ENCODE data around the gene MEGF8.
A peak's percentile ranks its signal among the peaks of the same experiment; 100 is the strongest.

The MEGF8 gene

DNA sequence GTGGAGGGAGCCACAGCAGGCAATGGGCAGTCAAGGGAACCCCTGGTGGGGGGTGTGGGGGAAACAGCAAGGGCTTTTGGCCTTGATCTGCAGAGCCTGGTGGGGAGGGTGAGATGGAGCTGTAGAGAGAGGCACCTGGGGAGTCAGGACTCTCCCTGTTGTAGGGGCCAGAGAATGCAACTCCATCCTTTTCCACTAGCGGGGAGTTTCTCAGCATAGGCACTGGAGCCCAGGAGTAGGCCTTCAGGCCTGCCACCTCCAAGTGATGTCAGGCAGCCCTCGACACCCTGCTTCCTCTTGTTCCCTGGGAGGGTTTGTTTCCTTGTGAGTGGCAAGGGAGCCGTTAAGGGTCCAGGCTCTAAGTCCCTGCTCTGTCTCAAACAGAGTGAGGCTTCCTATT is 25.0 kb downstream of the MEGF8 start:
- H3K9me3 ChIP-seq, result no peaks in the 10 kb centered on the region
- H3K4me2 ChIP-seq, result no peak overlapping the region
- TF ChIP-seq Cebpa-rat (IDR thresholded peaks at IDR 0.05), result no peak
- H4K20me1 ChIP-seq, result no peaks in the 10 kb centered on the region
- H3K27me3 ChIP-seq, result no peaks in the 10 kb centered on the region
- no peak overlapping the region for H3K9ac ChIP-seq
- H3K27ac ChIP-seq, result no peak overlapping the region
- H3K4me3 ChIP-seq, result no peak overlapping the region
- H3K36me3 ChIP-seq, result peaks cover 70% of the 10 kb centered on the region
- peaks cover 17% of the 10 kb centered on the region for H3K4me1 ChIP-seq

DNA sequence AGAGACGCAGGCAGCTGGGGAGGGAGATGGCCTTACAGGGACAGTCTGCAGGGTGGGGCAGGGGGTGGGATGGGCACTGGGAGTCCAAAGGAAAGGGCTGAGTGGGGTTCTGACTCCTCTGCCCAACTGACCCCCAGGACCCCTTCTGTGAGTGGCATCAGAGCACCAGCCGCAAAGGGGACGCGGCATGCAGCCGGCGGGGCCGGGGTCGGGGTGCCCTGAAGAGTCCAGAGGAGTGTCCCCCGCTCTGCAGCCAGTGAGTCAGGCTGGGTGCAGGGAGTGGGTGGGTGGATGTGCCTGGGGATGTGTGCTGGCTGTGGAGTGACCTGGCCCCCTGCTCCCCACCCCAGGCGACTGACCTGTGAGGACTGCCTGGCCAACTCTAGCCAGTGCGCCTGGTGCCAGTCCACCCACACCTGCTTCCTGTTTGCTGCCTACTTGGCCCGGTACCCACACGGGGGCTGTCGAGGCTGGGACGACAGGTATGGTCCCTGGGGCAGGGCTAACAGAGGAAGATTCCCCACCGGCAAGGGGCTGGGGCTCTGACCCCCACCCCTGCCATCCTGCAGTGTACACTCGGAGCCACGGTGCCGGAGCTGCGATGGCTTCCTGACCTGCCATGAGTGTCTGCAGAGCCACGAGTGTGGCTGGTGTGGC is 25.8 kb downstream of the MEGF8 start:
- TF ChIP-seq Cebpa-rat (IDR thresholded peaks at IDR 0.05), result no peak
- Histone ChIP-seq H3K4me2 (no peak overlapping the region), H3K4me3 (no peak overlapping the region), H3K4me1 (peaks cover 17% of the 10 kb centered on the region), H4K20me1 (no peaks in the 10 kb centered on the region), H3K9ac (no peak overlapping the region), H3K27me3 (no peaks in the 10 kb centered on the region), H3K27ac (no peak overlapping the region), H3K36me3 (peaks cover 71% of the 10 kb centered on the region), H3K9me3 (no peaks in the 10 kb centered on the region)

DNA sequence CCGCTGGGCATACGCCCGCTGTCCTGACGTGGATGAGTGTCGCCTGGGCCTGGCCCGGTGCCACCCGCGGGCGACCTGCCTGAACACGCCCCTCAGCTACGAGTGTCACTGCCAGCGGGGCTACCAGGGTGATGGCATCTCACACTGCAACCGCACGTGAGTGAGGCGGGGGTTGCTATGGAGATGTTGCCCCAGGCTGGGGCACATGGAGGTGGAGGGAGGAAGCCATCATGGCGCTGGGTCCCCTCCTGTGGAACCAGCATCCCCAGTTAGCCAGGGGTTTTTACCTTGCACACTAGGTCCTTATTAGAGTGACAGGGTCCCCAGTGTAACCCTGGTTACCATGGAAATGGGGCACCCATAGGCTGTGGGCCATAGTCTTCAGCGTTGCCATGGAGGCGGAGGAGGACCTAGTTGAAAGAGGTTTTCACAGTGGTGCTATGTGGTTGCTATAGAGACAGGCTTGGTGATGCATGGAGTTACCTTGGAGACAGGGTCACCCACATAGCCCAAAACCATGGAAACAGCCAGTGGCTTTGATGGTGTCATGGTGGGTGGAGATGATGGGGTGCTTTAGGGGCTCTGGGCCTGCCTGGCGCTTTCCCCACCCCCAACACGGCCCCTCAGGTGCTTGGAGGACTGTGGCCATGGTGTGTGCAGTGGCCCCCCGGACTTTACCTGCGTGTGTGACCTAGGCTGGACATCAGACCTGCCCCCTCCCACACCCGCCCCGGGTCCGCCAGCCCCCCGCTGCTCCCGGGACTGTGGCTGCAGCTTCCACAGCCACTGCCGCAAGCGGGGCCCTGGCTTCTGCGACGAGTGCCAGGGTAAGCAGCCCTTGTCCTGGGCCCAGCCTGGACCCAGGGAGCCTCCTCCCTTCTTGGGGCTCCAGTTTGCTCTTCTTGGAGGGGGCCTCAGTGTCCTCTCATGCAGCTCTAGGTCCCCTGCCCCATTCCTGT is 27.1 kb downstream of the MEGF8 start:
- H3K9ac ChIP-seq, result no peak overlapping the region
- H4K20me1 ChIP-seq, result no peaks in the 10 kb centered on the region
- H3K36me3 ChIP-seq, result peaks cover 75% of the 10 kb centered on the region
- peaks cover 17% of the 10 kb centered on the region for H3K4me1 ChIP-seq
- H3K9me3 ChIP-seq, result no peaks in the 10 kb centered on the region
- H3K4me2 ChIP-seq, result peak overlapping the region; percentile 39
- H3K27ac ChIP-seq, result 0 out of 2 replicates have a peak overlapping the region, but pooled peaks have one; percentile 2
- no peak overlapping the region for H3K4me3 ChIP-seq
- H3K27me3 ChIP-seq, result no peaks in the 10 kb centered on the region
- TF ChIP-seq Cebpa-rat (IDR thresholded peaks at IDR 0.05), result no peak

DNA sequence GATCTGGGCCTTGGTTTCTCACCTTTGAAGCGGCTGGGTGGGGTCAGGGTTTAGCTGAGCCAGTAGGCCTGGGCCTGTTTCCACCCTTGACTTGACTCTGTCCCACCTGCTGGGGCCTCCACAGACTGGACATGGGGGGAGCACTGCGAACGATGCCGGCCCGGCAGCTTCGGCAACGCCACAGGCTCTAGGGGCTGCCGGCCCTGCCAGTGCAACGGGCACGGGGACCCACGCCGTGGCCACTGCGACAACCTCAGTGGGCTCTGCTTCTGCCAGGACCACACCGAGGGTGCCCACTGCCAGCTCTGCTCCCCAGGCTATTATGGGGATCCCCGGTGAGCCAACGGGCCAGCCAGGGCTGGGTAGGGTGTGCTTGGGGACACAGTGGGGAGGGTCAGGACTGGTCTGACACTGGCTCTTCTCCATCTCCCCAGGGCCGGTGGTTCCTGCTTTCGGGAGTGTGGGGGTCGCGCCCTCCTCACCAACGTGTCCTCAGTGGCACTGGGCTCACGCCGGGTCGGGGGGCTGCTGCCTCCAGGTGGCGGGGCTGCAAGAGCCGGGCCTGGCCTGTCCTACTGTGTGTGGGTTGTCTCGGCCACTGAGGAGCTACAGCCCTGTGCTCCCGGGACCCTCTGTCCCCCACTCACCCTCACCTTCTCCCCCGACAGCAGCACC is 28.0 kb downstream of the MEGF8 start:
- Histone ChIP-seq H3K9me3 (no peaks in the 10 kb centered on the region), H3K9ac (no peak overlapping the region), H3K4me2 (peak overlapping the region; percentile 39), H3K4me3 (no peak overlapping the region), H3K36me3 (peaks cover 75% of the 10 kb centered on the region), H4K20me1 (no peaks in the 10 kb centered on the region), H3K27me3 (no peaks in the 10 kb centered on the region), H3K4me1 (peaks cover 17% of the 10 kb centered on the region), H3K27ac (0 out of 2 replicates have a peak overlapping the region, but pooled peaks have one; percentile 2)
- no peak for TF ChIP-seq Cebpa-rat (IDR thresholded peaks at IDR 0.05)

DNA sequence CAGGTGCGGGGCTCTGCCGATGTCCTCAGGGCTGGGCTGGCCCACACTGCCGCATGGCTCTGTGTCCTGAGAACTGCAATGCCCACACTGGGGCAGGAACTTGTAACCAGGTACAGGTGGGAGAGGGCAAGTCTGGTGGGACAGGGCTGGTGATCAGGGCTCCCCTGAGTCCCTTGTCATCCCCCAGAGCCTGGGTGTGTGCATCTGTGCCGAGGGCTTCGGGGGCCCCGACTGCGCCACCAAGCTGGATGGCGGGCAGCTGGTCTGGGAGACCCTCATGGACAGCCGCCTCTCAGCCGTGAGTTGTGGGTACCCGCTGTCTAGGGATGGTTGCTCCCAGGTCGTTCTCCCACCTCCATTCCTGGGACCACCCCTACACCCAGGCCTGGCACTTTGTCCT is 30.5 kb downstream of the MEGF8 start:
- peaks cover 72% of the 10 kb centered on the region for H3K36me3 ChIP-seq
- no peak overlapping the region for H3K9ac ChIP-seq

DNA sequence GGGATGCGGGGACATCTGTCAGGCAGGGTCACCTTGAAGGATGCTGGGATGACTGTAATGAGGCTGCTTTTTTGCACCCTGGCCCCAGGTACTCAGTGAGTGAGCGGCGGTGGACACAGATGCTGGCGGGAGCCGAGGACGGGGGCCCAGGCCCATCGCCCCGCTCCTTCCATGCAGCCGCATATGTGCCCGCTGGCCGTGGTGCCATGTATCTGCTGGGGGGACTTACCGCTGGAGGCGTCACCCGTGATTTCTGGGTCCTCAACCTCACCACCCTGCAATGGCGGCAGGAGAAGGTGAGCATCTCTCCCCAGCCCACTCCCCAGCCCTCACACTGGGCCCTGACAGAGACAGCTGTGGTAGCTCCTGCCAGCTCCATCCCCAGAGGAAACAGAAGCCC is 31.3 kb downstream of the MEGF8 start:
- peaks cover 71% of the 10 kb centered on the region for H3K36me3 ChIP-seq
- no peaks in the 10 kb centered on the region for H3K9me3 ChIP-seq
- no peak overlapping the region for H3K4me2 ChIP-seq

More for the DNA sequence above, 30.5 kb downstream of the MEGF8 start:
- H3K27me3 ChIP-seq, result no peaks in the 10 kb centered on the region
- TF ChIP-seq Cebpa-rat (IDR thresholded peaks at IDR 0.05), result no peak
- H3K4me3 ChIP-seq, result no peak overlapping the region
- no peak overlapping the region for H3K4me2 ChIP-seq
- H3K4me1 ChIP-seq, result peaks cover 17% of the 10 kb centered on the region
- H4K20me1 ChIP-seq, result no peaks in the 10 kb centered on the region
- no peaks in the 10 kb centered on the region for H3K9me3 ChIP-seq
- H3K27ac ChIP-seq, result no peak overlapping the region

DNA sequence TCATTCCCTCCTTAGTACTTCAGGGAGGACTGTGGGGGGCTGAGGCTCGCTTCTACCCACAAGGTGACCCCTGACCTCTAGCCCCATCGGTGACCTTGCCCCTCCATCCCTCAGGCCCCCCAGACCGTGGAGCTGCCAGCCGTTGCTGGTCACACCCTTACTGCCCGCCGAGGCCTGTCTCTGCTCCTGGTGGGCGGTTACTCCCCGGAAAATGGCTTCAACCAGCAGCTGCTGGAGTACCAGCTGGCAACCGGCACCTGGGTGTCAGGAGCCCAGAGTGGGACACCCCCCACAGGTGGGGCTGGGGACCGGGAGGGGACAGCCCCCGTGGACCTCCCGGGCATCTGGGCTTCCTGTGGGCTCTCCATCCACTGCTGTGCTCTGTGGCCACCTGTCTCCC is 31.9 kb downstream of the MEGF8 start:
- no peak for TF ChIP-seq Cebpa-rat (IDR thresholded peaks at IDR 0.05)
- no peak overlapping the region for H3K9ac ChIP-seq
- peak overlapping the region; percentile 18; the same call in 1 of the 2 replicates for H3K27ac ChIP-seq
- no peak overlapping the region for H3K4me2 ChIP-seq
- peaks cover 72% of the 10 kb centered on the region for H3K36me3 ChIP-seq
- no peaks in the 10 kb centered on the region for H3K9me3 ChIP-seq
- no peaks in the 10 kb centered on the region for H3K27me3 ChIP-seq
- H4K20me1 ChIP-seq, result no peaks in the 10 kb centered on the region
- no peak overlapping the region for H3K4me3 ChIP-seq
- H3K4me1 ChIP-seq, result peaks cover 14% of the 10 kb centered on the region

More for the DNA sequence above, 31.3 kb downstream of the MEGF8 start:
- H3K4me3 ChIP-seq, result no peak overlapping the region
- TF ChIP-seq Cebpa-rat (IDR thresholded peaks at IDR 0.05), result no peak
- H3K27ac ChIP-seq, result no peak overlapping the region
- H3K4me1 ChIP-seq, result peaks cover 17% of the 10 kb centered on the region
- no peak overlapping the region for H3K9ac ChIP-seq
- H4K20me1 ChIP-seq, result no peaks in the 10 kb centered on the region
- no peaks in the 10 kb centered on the region for H3K27me3 ChIP-seq

DNA sequence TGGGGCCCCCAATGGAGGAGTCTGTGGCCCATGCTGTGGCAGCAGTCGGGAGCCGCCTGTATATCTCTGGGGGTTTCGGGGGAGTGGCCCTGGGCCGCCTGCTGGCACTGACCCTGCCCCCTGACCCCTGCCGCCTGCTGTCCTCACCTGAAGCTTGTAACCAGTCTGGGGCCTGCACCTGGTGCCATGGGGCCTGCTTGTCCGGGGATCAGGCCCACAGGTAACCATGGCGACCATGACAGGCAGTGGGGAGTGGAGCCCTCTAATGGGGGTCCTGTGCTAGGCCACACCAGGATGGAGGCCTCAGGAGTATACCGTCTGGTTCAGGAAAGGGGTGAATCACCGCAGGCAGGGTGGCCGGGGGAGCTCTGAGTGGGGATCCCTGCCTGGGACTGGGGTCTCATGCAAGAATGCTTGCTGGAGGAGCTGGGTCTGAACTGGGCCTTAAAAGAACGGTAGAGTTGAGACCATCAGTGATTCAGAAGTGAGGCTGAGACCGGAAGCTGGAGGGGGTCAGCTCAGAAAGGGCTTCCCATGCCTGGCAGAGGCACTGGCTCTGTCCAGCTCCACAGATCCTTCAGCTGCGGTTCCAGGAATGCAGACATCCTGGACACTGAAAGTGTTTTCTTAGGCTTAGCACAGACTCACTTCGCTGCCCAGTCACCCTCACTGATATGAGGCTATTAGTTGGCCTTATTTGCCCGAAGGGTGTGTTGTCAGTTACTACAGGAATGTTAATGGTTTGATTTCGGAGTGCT is 35.5 kb downstream of the MEGF8 start:
- TF ChIP-seq Cebpa-rat (IDR thresholded peaks at IDR 0.05), result no peak
- Histone ChIP-seq H3K9ac (no peak overlapping the region), H4K20me1 (no peaks in the 10 kb centered on the region), H3K9me3 (no peaks in the 10 kb centered on the region; the same call in 1 of the 2 replicates), H3K27ac (no peak overlapping the region), H3K27me3 (no peaks in the 10 kb centered on the region), H3K4me3 (no peak overlapping the region), H3K36me3 (peaks cover 44% of the 10 kb centered on the region), H3K4me1 (peaks cover 38% of the 10 kb centered on the region), H3K4me2 (no peak overlapping the region)

DNA sequence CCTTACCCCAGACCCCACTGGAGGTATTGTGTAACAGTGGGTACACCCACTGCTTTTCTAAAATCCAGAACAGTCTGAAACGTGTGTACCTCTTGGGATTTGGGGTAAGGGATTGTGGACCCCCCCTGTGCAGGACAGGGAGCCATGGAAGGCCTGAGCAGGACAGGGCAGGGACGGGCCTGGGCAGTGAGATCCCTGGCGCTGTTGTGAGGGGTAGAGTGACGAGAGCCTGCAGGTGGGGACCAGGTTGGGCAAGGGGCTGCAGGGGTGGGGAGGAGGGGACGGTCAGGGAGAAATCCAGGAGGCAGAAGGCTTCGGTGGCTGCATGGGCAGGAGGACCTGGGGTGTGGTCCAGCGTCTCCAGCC is 36.1 kb downstream of the MEGF8 start:
- Histone ChIP-seq H3K4me3 (no peak overlapping the region), H3K9ac (no peak overlapping the region), H3K4me1 (peaks cover 44% of the 10 kb centered on the region), H3K4me2 (no peak overlapping the region), H3K27me3 (no peaks in the 10 kb centered on the region), H3K9me3 (no peaks in the 10 kb centered on the region; the same call in 1 of the 2 replicates), H4K20me1 (no peaks in the 10 kb centered on the region), H3K36me3 (peaks cover 38% of the 10 kb centered on the region), H3K27ac (no peak overlapping the region)
- no peak for TF ChIP-seq Cebpa-rat (IDR thresholded peaks at IDR 0.05)

Data from BLaER1 (cell line).